SU-DHL-6 (cell line): ENCODE results near the gene TNS4.

Source experiments
- CTCF ChIP-seq: fragments of 200-600 bp; sonication (generic); IDR thresholded peaks from one replicate; pipeline ENCODE4 v1.5.1; 2017; ENCODE audit warnings: antibody characterized with exemption, mild to moderate bottlenecking, low read length, moderate library complexity; ENCODE audit not compliant: insufficient read depth, poor library complexity, severe bottlenecking
- EZH2phosphoT487 ChIP-seq: fragments of 200-600 bp; sonication (generic), shearing (Covaris generic); conservative IDR thresholded peaks from 2 replicates; pipeline ENCODE4 v1.6.1; 2018; ENCODE audit warnings: mild to moderate bottlenecking, antibody characterized with exemption, low read length, moderate library complexity, mixed read lengths

GRCh38 chr17:40542558-40543411 lies 41.4 kb upstream of the TNS4 start:
- no peak for TF ChIP-seq CTCF
- TF ChIP-seq EZH2phosphoT487, result no peak
